Measurements from ENCODE around the gene ETV6. TPM values are rescaled to one million over a fixed set of nuclear protein-coding genes. Genes with fewer than 3 reads are reported as not detected.

The ETV6 gene
- polyA plus RNA-seq, 2 of the 4 experiments (the other 2 are of a cell fraction), result 4.0 to 7.0 TPM

GRCh38 chr12:11826574-11826973, 177.1 kb downstream of the ETV6 start:
- DNase-seq (ENCODE audit: low read depth in 1 of 2, low spot score in 1 of 2) (no peak), FAIRE-seq (no peak), ATAC-seq (no peak)
- no peak overlapping the region for H3K4me3 ChIP-seq
- 87% methylated on average over 3 of the region's 3 CpGs for WGBS (ENCODE audit: missing lambda C conversion rate)
- no peaks in the 10 kb centered on the region for H3K9me3 ChIP-seq
- H3K4me2 ChIP-seq, result no peak overlapping the region
- ChIA-PET POLR2A (no interaction called here), CTCF (no interaction called here)
- TF ChIP-seq POLR2A (IDR thresholded peaks at IDR 0.05; ENCODE audit: low read length), result no peak
- no peak for TF ChIP-seq RARB (CRISPR knock-in tag; IDR thresholded peaks at IDR 0.05)
- no peak for TF ChIP-seq MAZ (IDR thresholded peaks at IDR 0.05; ENCODE audit: borderline replicate concordance, low read depth, low read length)
- no peak for TF ChIP-seq EHMT2 (IDR thresholded peaks at IDR 0.05; ENCODE audit: low read depth)
- TF ChIP-seq SREBF2 (IDR thresholded peaks at IDR 0.05), result no peak
- TF ChIP-seq CBX2 (IDR thresholded peaks at IDR 0.05; ENCODE audit: borderline replicate concordance, low read depth), result no peak
- TF ChIP-seq PHF8 (IDR thresholded peaks at IDR 0.05; ENCODE audit: borderline replicate concordance, low read depth), result no peak
- no peak for TF ChIP-seq NR3C1 (IDR thresholded peaks at IDR 0.05)
- no peak for TF ChIP-seq CHD2 (IDR thresholded peaks at IDR 0.05; ENCODE audit: low read length, partially characterized antibody)
- TF ChIP-seq RFX5 (IDR thresholded peaks at IDR 0.05), result no peak
- no peak for TF ChIP-seq TFCP2L1 (CRISPR knock-in tag; IDR thresholded peaks at IDR 0.05)
- TF ChIP-seq KDM5A (IDR thresholded peaks at IDR 0.05), result no peak
- TF ChIP-seq POLR2AphosphoS2 (conservative IDR thresholded peaks at IDR 0.05; ENCODE audit: low read length), result no peak
- no peak for TF ChIP-seq NPAS2 (CRISPR knock-in tag; IDR thresholded peaks at IDR 0.05; ENCODE audit: borderline replicate concordance)
- no peak for TF ChIP-seq ZSCAN20 (CRISPR knock-in tag; IDR thresholded peaks at IDR 0.05)
- H3K4me1 ChIP-seq, result peaks cover 12% of the 10 kb centered on the region
- H3K27ac ChIP-seq, result no peak overlapping the region

GRCh38 chr12:11827091-11828061, 177.9 kb downstream of the ETV6 start:
- H3K4me1 ChIP-seq, result peaks cover 7% of the 10 kb centered on the region
- DNase-seq (ENCODE audit: low read depth in 1 of 2, low spot score in 1 of 2) (no peak), ATAC-seq (no peak), FAIRE-seq (no peak)
- H3K27ac ChIP-seq, result no peak overlapping the region
- POLR2A ChIA-PET, result no interaction called here
- 89% methylated on average over 17 of the region's 17 CpGs for WGBS (ENCODE audit: missing lambda C conversion rate)
- no peak overlapping the region for H3K4me2 ChIP-seq
- CTCF ChIA-PET, result no interaction called here
- TF ChIP-seq ELK1 (IDR thresholded peaks at IDR 0.05; ENCODE audit: low read depth, low read length) (no peak), MAFK (IDR thresholded peaks at IDR 0.05; ENCODE audit: partially characterized antibody) (peak; percentile 89)
- no peak overlapping the region for H3K4me3 ChIP-seq
- H3K9me3 ChIP-seq, result no peaks in the 10 kb centered on the region

- CTCF ChIA-PET, result interaction anchor here (0.5 kb wide), 1 partner anchor 276 kb away, joined by 3 read pairs; no protein-coding TSS in a partner anchor
- no peak for DNase-seq (ENCODE audit: low read depth in 1 of 2, low spot score in 1 of 2)
- peaks cover 12% of the 10 kb centered on the region; the same call in 2 of the 3 replicates for H3K4me1 ChIP-seq
- POLR2A ChIA-PET, result no interaction called here
- ATAC-seq, result no peak
- no peak overlapping the region for H3K4me2 ChIP-seq
- 84% methylated on average over 4 of the region's 4 CpGs for WGBS (ENCODE audit: missing lambda C conversion rate)
- H3K9me3 ChIP-seq, result no peaks in the 10 kb centered on the region
- H3K4me3 ChIP-seq, result no peak overlapping the region
- FAIRE-seq, result no peak
- H3K27ac ChIP-seq, result no peak overlapping the region
- TF ChIP-seq USF2 (IDR thresholded peaks at IDR 0.05) (no peak), JUNB (IDR thresholded peaks at IDR 0.05) (no peak), POLR2A (IDR thresholded peaks at IDR 0.05; ENCODE audit: low read length) (no peak), TFCP2L1 (CRISPR knock-in tag; IDR thresholded peaks at IDR 0.05) (no peak), E2F6 (IDR thresholded peaks at IDR 0.05; ENCODE audit: borderline replicate concordance, low read depth) (no peak), RNF2 (IDR thresholded peaks at IDR 0.05; ENCODE audit: borderline replicate concordance, low read depth) (no peak), FOXS1 (CRISPR knock-in tag; IDR thresholded peaks at IDR 0.05) (no peak), KDM1A (IDR thresholded peaks at IDR 0.05; ENCODE audit: low read depth) (no peak), RARB (CRISPR knock-in tag; IDR thresholded peaks at IDR 0.05) (no peak), CBX8 (IDR thresholded peaks at IDR 0.05) (no peak), HOXB5 (CRISPR knock-in tag; IDR thresholded peaks at IDR 0.05) (no peak), HES2 (IDR thresholded peaks at IDR 0.05) (no peak), PBX3 (IDR thresholded peaks at IDR 0.05) (no peak), MAZ (IDR thresholded peaks at IDR 0.05; ENCODE audit: borderline replicate concordance, low read depth, low read length) (no peak), ZFP36 (IDR thresholded peaks at IDR 0.05; ENCODE audit: borderline replicate concordance, partially characterized antibody) (no peak), FOSB (CRISPR knock-in tag; IDR thresholded peaks at IDR 0.05) (no peak), CHD4 (IDR thresholded peaks at IDR 0.05; ENCODE audit: borderline replicate concordance) (no peak)
Measured at GRCh38 chr12:11829764-11830194, 180.3 kb downstream of the ETV6 start.

Data from A549 (cell line).